H1 (cell line): ENCODE measurements around the gene PDLIM4. TPM values are rescaled to one million over a fixed set of nuclear protein-coding genes. Genes with fewer than 3 reads are reported as not detected.

ENCODE experiments used
- CTCF ChIA-PET: fragments of 300-600 bp; sonication (Branson Sonifier 250); formaldehyde crosslinking; loops from one replicate; lab custom pipeline; 2021; ENCODE audit not compliant: partially characterized antibody; lab: Charles Lee
- POLR2A ChIA-PET: fragments of 300-600 bp; sonication (Branson Sonifier 250); formaldehyde crosslinking; loops from one replicate; lab custom pipeline; 2021; ENCODE audit warnings: inconsistent platforms; ENCODE audit not compliant: partially characterized antibody; lab: Charles Lee
- DNase-seq, 2 experiments: peaks; one replicate each; pipeline versions ENCODE4 v3.0.0 to v3.0.0-alpha.2; 2010 to 2022; ENCODE audit warnings: low spot score in 2 of 2, low read depth in 1 of 2, mixed read lengths in 1 of 2
- FAIRE-seq: peaks from 2 replicates; lab custom pipeline; 2011; peaks lifted over from hg19 to GRCh38; lab: Jason Lieb, UNC
- H2AFZ ChIP-seq: 2 replicates; pipeline ENCODE4 v1.8.1; 2012; ENCODE audit warnings: low read length, inconsistent platforms
- H2AK5ac ChIP-seq: 2 replicates; pipeline ENCODE4 v1.6.1; 2013; ENCODE audit warnings: low read depth, low read length
- H2BK120ac ChIP-seq: replicated peaks from 2 replicates; pipeline ENCODE3; 2013; ENCODE audit warnings: low read depth, low read length, inconsistent platforms
- H2BK12ac ChIP-seq: 2 replicates; pipeline ENCODE4 v1.6.1; 2013; ENCODE audit warnings: low read depth, low read length
- H2BK15ac ChIP-seq: 2 replicates; pipeline ENCODE4 v1.6.1; 2013; ENCODE audit warnings: low read length
- H2BK20ac ChIP-seq: 2 replicates; pipeline ENCODE4 v1.6.1; 2013; ENCODE audit warnings: low read length
- H2BK5ac ChIP-seq: 2 replicates; pipeline ENCODE4 v1.6.1; 2013; ENCODE audit warnings: low read depth, low read length
- H3K14ac ChIP-seq: 2 replicates; pipeline ENCODE4 v1.6.1; 2013; ENCODE audit warnings: inconsistent platforms; ENCODE audit not compliant: insufficient read length
- H3K18ac ChIP-seq: 2 replicates; pipeline ENCODE4 v1.6.1; 2013; ENCODE audit warnings: low read length; ENCODE audit errors: extremely low read depth
- H3K23ac ChIP-seq: 2 replicates; pipeline ENCODE4 v1.6.1; 2013; ENCODE audit warnings: inconsistent platforms; ENCODE audit not compliant: insufficient read length
- H3K23me2 ChIP-seq: 2 replicates; pipeline ENCODE4 v1.6.1; 2013; ENCODE audit warnings: low read depth, low read length
- H3K27ac ChIP-seq: 2 replicates; pipeline ENCODE4 v1.6.1; 2011; ENCODE audit warnings: low read depth, low read length, inconsistent platforms
- H3K27me3 ChIP-seq, 4 experiments: replicated peaks in 1 of 4; 1 replicate in 1 of 4; 2 replicates in 3 of 4; pipeline versions ENCODE4 v1.6.1 to v1.8.1; 2011 to 2013; ENCODE audit warnings: low read length in 3 of 4, mild to moderate bottlenecking in 3 of 4, inconsistent platforms in 2 of 4, mixed read lengths in 2 of 4, moderate library complexity in 1 of 4; ENCODE audit not compliant: control insufficient read depth in 3 of 4, insufficient read depth in 3 of 4; ENCODE audit errors: extremely low read depth in 1 of 4
- H3K36me3 ChIP-seq, 4 experiments: 2 replicates each; pipeline versions ENCODE4 v1.6.1 to v1.8.1; 2011 to 2013; ENCODE audit warnings: mild to moderate bottlenecking in 4 of 4, low read length in 3 of 4, moderate library complexity in 2 of 4, control low read depth in 1 of 4, inconsistent platforms in 1 of 4; ENCODE audit not compliant: insufficient read depth in 4 of 4, control insufficient read depth in 2 of 4
- H3K4ac ChIP-seq: replicated peaks from 2 replicates; pipeline ENCODE3; 2013; ENCODE audit warnings: low read length, low read depth, mixed read lengths, inconsistent platforms; ENCODE audit not compliant: insufficient read length
- H3K4me1 ChIP-seq, 4 experiments: replicated peaks in 1 of 4; 1 replicate in 1 of 4; 2 replicates in 3 of 4; pipeline versions ENCODE4 v1.6.1 to v1.8.1; 2011 to 2013; ENCODE audit warnings: low read length in 3 of 4, inconsistent platforms in 2 of 4, mixed read lengths in 1 of 4; ENCODE audit not compliant: insufficient read depth in 4 of 4, control insufficient read depth in 3 of 4
- H3K4me2 ChIP-seq, 2 experiments: 2 replicates each; pipeline versions ENCODE4 v1.6.1 to v1.8.1; 2011 to 2013; ENCODE audit warnings: low read depth in 2 of 2, low read length in 2 of 2, control low read depth in 1 of 2, inconsistent platforms in 1 of 2, mild to moderate bottlenecking in 1 of 2; ENCODE audit not compliant: insufficient read depth in 1 of 2
- H3K4me3 ChIP-seq, 4 experiments: fragments of 200-600, 300-600 bp in 1 of 4; sonication (generic), shearing (Covaris generic), sonication (Bioruptor Twin) in 1 of 4; 2 replicates each; pipeline versions ENCODE4 v1.5.1 to v1.8.1; 2011 to 2016; ENCODE audit warnings: low read length in 4 of 4, low read depth in 3 of 4, control low read depth in 2 of 4, inconsistent platforms in 2 of 4, mild to moderate bottlenecking in 2 of 4, mixed read lengths in 1 of 4, moderate library complexity in 1 of 4; ENCODE audit not compliant: insufficient read depth in 2 of 4; ENCODE audit errors: extremely low read depth in 1 of 4
- H3K56ac ChIP-seq: replicated peaks from 2 replicates; pipeline ENCODE3; 2013; ENCODE audit warnings: low read depth, mild to moderate bottlenecking, mixed read lengths, low read length, inconsistent platforms; ENCODE audit not compliant: insufficient read length
- H3K79me1 ChIP-seq: 2 replicates; pipeline ENCODE4 v1.6.1; 2013; ENCODE audit warnings: low read depth, low read length, control low read depth
- H3K79me2 ChIP-seq, 2 experiments: 2 replicates each; pipeline versions ENCODE4 v1.6.1 to v1.8.1; 2012 to 2013; ENCODE audit warnings: low read length in 2 of 2, mild to moderate bottlenecking in 2 of 2, inconsistent platforms in 1 of 2; ENCODE audit not compliant: insufficient read depth in 2 of 2, control insufficient read depth in 1 of 2
- H3K9ac ChIP-seq, 4 experiments: replicated peaks in 1 of 4; 1 replicate in 1 of 4; 2 replicates in 3 of 4; pipeline versions ENCODE4 v1.6.1 to v1.8.1; 2011 to 2013; ENCODE audit warnings: low read depth in 3 of 4, low read length in 3 of 4, control low read depth in 2 of 4, mild to moderate bottlenecking in 2 of 4, moderate library complexity in 2 of 4, inconsistent platforms in 1 of 4; ENCODE audit errors: extremely low read depth in 1 of 4
- H3K9me3 ChIP-seq, 2 experiments: 2 replicates each; pipeline versions ENCODE4 v1.6.1 to v1.8.1; 2012 to 2013; ENCODE audit warnings: mild to moderate bottlenecking in 2 of 2, moderate library complexity in 2 of 2, control low read depth in 1 of 2, inconsistent platforms in 1 of 2, low read depth in 1 of 2, low read length in 1 of 2, mixed read lengths in 1 of 2; ENCODE audit not compliant: insufficient read depth in 2 of 2
- H4K20me1 ChIP-seq, 2 experiments: replicated peaks in 1 of 2; 2 replicates each; pipeline versions ENCODE3 to v1.8.1; 2011 to 2013; ENCODE audit warnings: inconsistent platforms in 2 of 2, low read length in 2 of 2, mild to moderate bottlenecking in 1 of 2; ENCODE audit not compliant: insufficient read depth in 2 of 2, control insufficient read depth in 1 of 2
- H4K5ac ChIP-seq: 2 replicates; pipeline ENCODE4 v1.6.1; 2013; ENCODE audit warnings: low read length, low read depth, mixed read lengths, inconsistent platforms; ENCODE audit not compliant: insufficient read length
- H4K8ac ChIP-seq: 2 replicates; pipeline ENCODE4 v1.8.0; 2013; ENCODE audit warnings: mild to moderate bottlenecking, moderate library complexity, low read length, inconsistent platforms; ENCODE audit not compliant: insufficient read depth; ENCODE audit errors: extremely low read depth
- H4K91ac ChIP-seq: replicated peaks from 2 replicates; pipeline ENCODE3; 2013; ENCODE audit warnings: low read length, mixed read lengths, inconsistent platforms; ENCODE audit not compliant: insufficient read length
- ATF3 ChIP-seq: IDR thresholded peaks from 2 replicates; pipeline ENCODE4 v1.6.1; 2011; ENCODE audit warnings: low read depth, mild to moderate bottlenecking, low read length; ENCODE audit not compliant: insufficient read depth
- BRCA1 ChIP-seq: IDR thresholded peaks from 2 replicates; pipeline ENCODE4 v1.6.1; 2012; ENCODE audit warnings: low read depth, low read length, improper control_type of control experiment
- KDM4A ChIP-seq: IDR thresholded peaks from one replicate; pipeline ENCODE4 v1.7.1; 2012; ENCODE audit warnings: low read depth, mild to moderate bottlenecking, moderate library complexity, low read length, inconsistent platforms; ENCODE audit not compliant: severe bottlenecking
- POU5F1 ChIP-seq: IDR thresholded peaks from 2 replicates; pipeline ENCODE4 v1.6.1; 2011; ENCODE audit warnings: low read depth, mild to moderate bottlenecking, low read length, moderate library complexity
- RNF2 ChIP-seq: fragments of 200-900, 300-1000 bp; sonication (generic); IDR thresholded peaks from 2 replicates; pipeline ENCODE4 v1.7.1; 2016; ENCODE audit warnings: borderline replicate concordance, low read depth, mild to moderate bottlenecking, antibody characterized with exemption, low read length; ENCODE audit not compliant: poor library complexity, severe bottlenecking; ENCODE audit errors: missing control alignments
- SIRT6 ChIP-seq: IDR thresholded peaks from one replicate; pipeline ENCODE4 v1.7.1; 2012; ENCODE audit warnings: low read length, inconsistent platforms
- SIX5 ChIP-seq: IDR thresholded peaks from 2 replicates; pipeline ENCODE4 v1.6.1; 2011; ENCODE audit warnings: mild to moderate bottlenecking, low read depth, low read length
- SUZ12 ChIP-seq: fragments of 200-600 bp; sonication (generic); IDR thresholded peaks from 2 replicates; pipeline ENCODE4 v1.6.1; 2012; ENCODE audit warnings: mild to moderate bottlenecking, inconsistent platforms, low read length, moderate library complexity, mixed read lengths
- WGBS, 2 experiments: shearing (Covaris generic) in 1 of 2; methylation state at CpG; one replicate each; pipeline versions ENCODE4 v1.1.6 to v1.1.7; 2013 to 2015; ENCODE audit warnings: low lambda C conversion rate in 2 of 2, mixed read lengths in 2 of 2, inconsistent platforms in 1 of 2, low coverage in 1 of 2, missing lambda C conversion rate in 1 of 2; ENCODE audit not compliant: insufficient replicate concordance in 2 of 2, insufficient coverage in 1 of 2, insufficient read length in 1 of 2; ENCODE audit errors: extremely low coverage in 1 of 2, missing lambda C conversion rate in 1 of 2; 5-methylcytosine and 5-hydroxymethylcytosine counted together
- polyA plus RNA-seq, 7 experiments: library from polyadenylated mRNA; depleted of rRNA in 3 of 7; stranded (reverse) in 5 of 7; unstranded in 2 of 7; fragments of >200 nt in 5 of 7; fragments of 200-250 nt in 2 of 7; gene quantifications; 1 replicate in 5 of 7; 2 replicates in 1 of 7; 4 replicates in 1 of 7; pipeline versions ENCODE4 v1.2.1 to v1.2.3, GENCODE V29; 2011 to 2013; ENCODE audit warnings: missing spikeins in 2 of 7, mixed read lengths in 2 of 7
- total RNA-seq: library from RNA; stranded (reverse); fragmentation: NEBNext Ultra II Directional; extraction: Animal tissue kit (Norgen Biotek cat#: 25700); gene quantifications from 2 replicates; pipeline ENCODE4 v1.2.1, GENCODE V29; 2021
- TF ChIP-seq, protein P1 (sequence below): IDR thresholded peaks from 2 replicates; pipeline ENCODE4 v1.6.1; 2012; ENCODE audit warnings: inconsistent platforms

Gene PDLIM4
- total and polyA plus RNA-seq, 2 of the 8 experiments (the other 6 are each of a cell fraction or from before 2014, with no cell fraction given): 10.7 to 29.1 TPM

DNA sequence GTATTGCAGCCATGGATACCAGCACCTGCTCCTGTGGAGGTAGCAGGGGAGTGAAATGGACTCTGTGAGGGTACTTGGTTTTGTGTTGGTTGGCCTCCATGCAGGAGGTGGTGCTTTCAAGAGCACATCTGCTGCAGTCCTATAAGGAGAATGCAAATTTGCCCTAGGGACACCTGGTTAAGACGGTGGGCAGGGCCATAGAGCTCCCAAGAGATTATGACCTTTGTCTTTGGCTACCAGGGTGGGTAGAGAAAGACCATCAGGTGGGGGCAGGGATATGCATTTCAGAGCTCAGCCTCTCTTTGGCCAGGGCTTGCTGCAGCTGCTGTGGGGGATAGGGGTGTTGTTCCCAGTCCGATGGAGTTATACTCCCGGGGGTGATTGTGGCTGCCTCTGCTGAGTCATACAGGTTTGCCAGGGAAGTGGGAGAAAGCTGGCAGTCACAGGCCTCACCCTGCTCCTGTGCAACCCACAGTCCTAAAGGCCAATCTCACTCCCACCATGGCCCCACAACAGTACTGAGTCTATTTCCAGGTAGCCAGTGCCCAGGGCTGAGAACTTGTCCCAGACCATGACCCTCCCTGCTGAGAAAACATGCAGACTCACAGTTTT lies 14.0 kb upstream of the PDLIM4 start:
- TF ChIP-seq SIX5: no peak
- TF ChIP-seq BRCA1: no peak
- no peak for TF ChIP-seq KDM4A
- TF ChIP-seq, protein P1, sequence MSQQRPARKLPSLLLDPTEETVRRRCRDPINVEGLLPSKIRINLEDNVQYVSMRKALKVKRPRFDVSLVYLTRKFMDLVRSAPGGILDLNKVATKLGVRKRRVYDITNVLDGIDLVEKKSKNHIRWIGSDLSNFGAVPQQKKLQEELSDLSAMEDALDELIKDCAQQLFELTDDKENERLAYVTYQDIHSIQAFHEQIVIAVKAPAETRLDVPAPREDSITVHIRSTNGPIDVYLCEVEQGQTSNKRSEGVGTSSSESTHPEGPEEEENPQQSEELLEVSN: no peak
- TF ChIP-seq SIRT6: no peak
- no peak for TF ChIP-seq ATF3
- no peak for TF ChIP-seq SUZ12
- no peak for TF ChIP-seq POU5F1
- TF ChIP-seq RNF2: no peak
- Histone ChIP-seq H2BK15ac (no peak overlapping the region), H2AK5ac (no peak overlapping the region), H3K36me3 (no peaks in the 10 kb centered on the region), H3K9ac (no peak overlapping the region), H3K27ac (no peak overlapping the region), H2BK12ac (no peak overlapping the region), H3K4ac (no peak overlapping the region), H2BK120ac (no peak overlapping the region), H3K18ac (no peak overlapping the region), H3K4me2 (no peak overlapping the region), H3K4me1 (no peaks in the 10 kb centered on the region), H3K23me2 (no peaks in the 10 kb centered on the region), H2BK20ac (no peak overlapping the region), H2AFZ (no peak overlapping the region), H4K5ac (no peak overlapping the region), H4K20me1 (no peaks in the 10 kb centered on the region), H3K79me1 (no peaks in the 10 kb centered on the region), H3K79me2 (no peaks in the 10 kb centered on the region), H4K91ac (no peak overlapping the region), H3K27me3 (no peaks in the 10 kb centered on the region), H2BK5ac (no peak overlapping the region), H3K14ac (no peak overlapping the region), H3K56ac (no peak overlapping the region), H3K23ac (no peak overlapping the region), H3K4me3 (no peak overlapping the region), H3K9me3 (peaks cover 0 to 14% of the 10 kb centered on the region in 2 experiments; a peak in 1 of 4 replicates), H4K8ac (no peak overlapping the region)
- no peak for FAIRE-seq
- ChIA-PET POLR2A (no interaction called here), CTCF (interaction anchor here (1.4 kb wide), 1 partner anchor 16 kb away, joined by 5 read pairs; the partner anchor contains the start of gene P4HA2)
- WGBS, 2 experiments: 85% methylated on average over 3 of the region's 3 CpGs; no CpG with 5 or more reads in 1 of the 2 experiments
- DNase-seq: no peak
